ENCODE data around the gene CYB5B.

Gene CYB5B

GRCh38 chr16:69424053-69424934 lies at the start of gene CYB5B:
Gene CYB5B, plus strand, starts transcription at chr16:69424619. Its CDS starts 65 bp downstream, at chr16:69424684.
- peak; percentile 99 for DNase-seq (ENCODE audit: low read depth, low spot score)

GRCh38 chr16:69376393-69377059 lies 47.9 kb upstream of the CYB5B start:
- DNase-seq (ENCODE audit: low read depth, low spot score): no peak

GRCh38 chr16:69378036-69378435 lies 46.4 kb upstream of the CYB5B start:
- no peak for DNase-seq (ENCODE audit: low read depth, low spot score)

GRCh38 chr16:69378760-69379159 lies 45.7 kb upstream of the CYB5B start:
- DNase-seq (ENCODE audit: low read depth, low spot score): no peak

GRCh38 chr16:69381231-69381630 lies 43.2 kb upstream of the CYB5B start:
- DNase-seq (ENCODE audit: low read depth, low spot score): no peak

GRCh38 chr16:69382421-69382820 lies 42.0 kb upstream of the CYB5B start:
- no peak for DNase-seq (ENCODE audit: low read depth, low spot score)

- DNase-seq (ENCODE audit: low read depth, low spot score): no peak
Observed at GRCh38 chr16:69384974-69385373, 39.4 kb upstream of the CYB5B start.

GRCh38 chr16:69386596-69386995 lies 37.8 kb upstream of the CYB5B start:
- no peak for DNase-seq (ENCODE audit: low read depth, low spot score)

- no peak for DNase-seq (ENCODE audit: low read depth, low spot score)
Observed at GRCh38 chr16:69393898-69394849, 30.2 kb upstream of the CYB5B start.

- DNase-seq (ENCODE audit: low read depth, low spot score): no peak
Observed at GRCh38 chr16:69395859-69396186, 28.6 kb upstream of the CYB5B start.

- peak; percentile 62 for DNase-seq (ENCODE audit: low read depth, low spot score)
Observed at GRCh38 chr16:69396187-69397061, 28.0 kb upstream of the CYB5B start.

- peak; percentile 78 for DNase-seq (ENCODE audit: low read depth, low spot score)
Observed at GRCh38 chr16:69397821-69398521, 26.4 kb upstream of the CYB5B start.

GRCh38 chr16:69399361-69399760 lies 25.1 kb upstream of the CYB5B start:
- no peak for DNase-seq (ENCODE audit: low read depth, low spot score)

GRCh38 chr16:69402439-69402838 lies 22.0 kb upstream of the CYB5B start:
- DNase-seq (ENCODE audit: low read depth, low spot score): no peak

GRCh38 chr16:69404275-69404805 lies 20.1 kb upstream of the CYB5B start:
- peak; percentile 65 for DNase-seq (ENCODE audit: low read depth, low spot score)

- no peak for DNase-seq (ENCODE audit: low read depth, low spot score)
Observed at GRCh38 chr16:69405326-69405725, 19.1 kb upstream of the CYB5B start.

GRCh38 chr16:69405757-69406156 lies 18.7 kb upstream of the CYB5B start:
- no peak for DNase-seq (ENCODE audit: low read depth, low spot score)

GRCh38 chr16:69406780-69407331 lies 17.6 kb upstream of the CYB5B start:
- peak; percentile 27 for DNase-seq (ENCODE audit: low read depth, low spot score)

- no peak for DNase-seq (ENCODE audit: low read depth, low spot score)
Observed at GRCh38 chr16:69407702-69408323, 16.6 kb upstream of the CYB5B start.

All from ELF-1 (cell line).